CD1c-positive myeloid dendritic cell (primary cell): ENCODE measurements around the gene COL21A1.

Experiments
- DNase-seq: peaks from one replicate; pipeline ENCODE4 v3.0.0-alpha.2; 2016; ENCODE audit errors: extremely low spot score

The COL21A1 gene

GRCh38 chr6:56009636-56010035 is 237.7 kb downstream of the COL21A1 start:
- no peak for DNase-seq
